GM12891 (cell line): Measurements from ENCODE around the gene EPHA8.

ENCODE experiments used
- DNase-seq: peaks from one replicate; pipeline ENCODE4 v3.0.0; 2011; ENCODE audit warnings: low spot score; ENCODE audit not compliant: insufficient read length
- FAIRE-seq: peaks from 2 replicates; lab custom pipeline; 2011; peaks lifted over from hg19 to GRCh38; lab: Jason Lieb, UNC
- PAX5 ChIP-seq: IDR thresholded peaks from 2 replicates; pipeline ENCODE4 v1.6.1; 2011; ENCODE audit warnings: low read length, moderate library complexity, mild to moderate bottlenecking; ENCODE audit not compliant: insufficient read depth, severe bottlenecking
- POLR2A ChIP-seq: IDR thresholded peaks from 2 replicates; pipeline ENCODE4 v1.6.1; 2011; ENCODE audit warnings: low read depth, low read length, control low read depth
- POLR2AphosphoS5 ChIP-seq: IDR thresholded peaks from 2 replicates; pipeline ENCODE4 v1.6.1; 2011; ENCODE audit warnings: low read depth, low read length, control low read depth
- POU2F2 ChIP-seq: IDR thresholded peaks from 2 replicates; pipeline ENCODE4 v1.6.1; 2011; ENCODE audit warnings: low read depth, mild to moderate bottlenecking, control low read depth, low read length, moderate library complexity
- SPI1 ChIP-seq: IDR thresholded peaks from 2 replicates; pipeline ENCODE4 v1.6.1; 2011; ENCODE audit warnings: low read depth, low read length, control low read depth
- TAF1 ChIP-seq: IDR thresholded peaks from 2 replicates; pipeline ENCODE4 v1.6.1; 2011; ENCODE audit warnings: low read depth, low read length, control low read depth

Gene EPHA8

GRCh38 chr1:22526098-22526497 is 37.2 kb upstream of the EPHA8 start:
- no peak for TF ChIP-seq TAF1
- TF ChIP-seq POLR2AphosphoS5: no peak
- no peak for TF ChIP-seq SPI1
- TF ChIP-seq POU2F2: no peak
- no peak for TF ChIP-seq PAX5
- no peak for TF ChIP-seq POLR2A
- DNase-seq (no peak), FAIRE-seq (no peak)

- TF ChIP-seq POU2F2 (no peak), TAF1 (no peak), POLR2AphosphoS5 (no peak), POLR2A (no peak), SPI1 (no peak), PAX5 (no peak)
- DNase-seq: no peak
- FAIRE-seq: no peak
Observed at GRCh38 chr1:22526677-22527076, 36.6 kb upstream of the EPHA8 start.

- no peak for TF ChIP-seq POLR2AphosphoS5
- TF ChIP-seq POU2F2: no peak
- TF ChIP-seq POLR2A: no peak
- TF ChIP-seq PAX5: no peak
- TF ChIP-seq TAF1: no peak
- no peak for TF ChIP-seq SPI1
- FAIRE-seq (no peak), DNase-seq (no peak)
Observed at GRCh38 chr1:22527122-22527521, 36.2 kb upstream of the EPHA8 start.

DNA sequence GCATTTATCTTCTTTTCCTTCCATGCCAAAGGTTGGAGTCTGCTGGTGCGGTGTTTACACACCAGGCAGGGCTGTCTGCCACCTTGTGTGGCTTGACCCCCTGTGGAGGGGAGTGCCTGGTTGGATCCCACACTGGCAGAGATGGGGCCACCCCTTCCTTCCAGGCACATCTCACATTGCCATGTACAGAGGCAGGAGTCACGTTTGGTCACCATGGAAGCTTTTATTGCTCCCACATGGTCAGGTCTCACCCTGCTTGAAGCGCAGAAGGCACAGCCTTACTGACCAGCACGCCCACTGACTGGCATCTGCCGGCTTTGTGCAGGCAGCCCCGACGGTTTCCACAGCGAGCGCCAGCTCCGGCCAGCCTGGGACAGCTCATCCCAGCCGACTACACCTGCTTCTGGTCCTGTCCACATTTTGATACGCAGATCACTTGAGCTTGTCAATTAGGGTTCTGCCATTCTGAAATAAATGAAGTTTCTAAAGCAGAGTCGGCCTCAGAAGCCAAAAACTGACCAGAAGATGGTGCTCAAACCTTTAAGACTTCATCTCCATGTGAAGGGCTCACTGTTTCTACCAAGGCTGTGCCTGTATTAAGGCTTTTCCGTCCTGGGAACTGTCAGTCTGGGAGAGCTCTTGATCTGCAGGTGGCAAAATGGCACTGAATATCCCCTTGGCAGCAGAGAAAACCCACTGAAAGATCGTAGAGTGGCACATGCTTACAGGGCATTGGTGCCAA is 35.6 kb upstream of the EPHA8 start:
- no peak for FAIRE-seq
- DNase-seq: no peak
- TF ChIP-seq POLR2AphosphoS5 (no peak), PAX5 (no peak), SPI1 (no peak), POU2F2 (no peak), TAF1 (no peak), POLR2A (no peak)

- TF ChIP-seq POLR2AphosphoS5 (no peak), POLR2A (no peak), TAF1 (no peak), POU2F2 (no peak), PAX5 (no peak), SPI1 (no peak)
- no peak for FAIRE-seq
- DNase-seq: no peak
Observed at GRCh38 chr1:22528451-22528850, 34.8 kb upstream of the EPHA8 start.

GRCh38 chr1:22529901-22530621 is 33.2 kb upstream of the EPHA8 start:
- TF ChIP-seq POLR2AphosphoS5 (no peak), POLR2A (no peak), POU2F2 (no peak), SPI1 (no peak), TAF1 (no peak), PAX5 (no peak)
- no peak for FAIRE-seq

GRCh38 chr1:22530715-22531114 is 32.6 kb upstream of the EPHA8 start:
- FAIRE-seq (no peak), DNase-seq (no peak)
- TF ChIP-seq POU2F2 (no peak), POLR2A (no peak), TAF1 (no peak), SPI1 (no peak), POLR2AphosphoS5 (no peak), PAX5 (no peak)

More at GRCh38 chr1:22529901-22530621, 33.2 kb upstream of the EPHA8 start:
- DNase-seq: no peak

DNA sequence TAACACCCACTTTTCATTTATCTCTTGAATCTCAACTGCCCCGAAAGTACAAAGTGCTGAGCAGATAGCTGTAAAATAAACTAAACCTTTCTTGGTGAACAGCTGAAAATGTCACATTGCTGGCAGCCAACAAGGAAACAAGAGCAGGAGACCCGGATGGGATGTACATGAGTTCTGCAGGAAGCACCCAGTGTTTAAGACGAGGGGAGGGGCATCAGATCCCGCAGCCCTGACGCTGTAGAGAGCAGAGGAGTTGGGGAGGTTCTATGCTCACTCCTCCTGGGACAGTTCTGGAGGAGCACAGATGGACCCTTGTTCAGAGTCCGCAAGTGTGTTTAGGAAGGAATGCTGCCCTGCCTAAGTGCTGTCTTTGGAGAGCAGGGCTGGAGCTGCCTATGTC is 32.0 kb upstream of the EPHA8 start:
- FAIRE-seq: no peak
- no peak for DNase-seq
- TF ChIP-seq POLR2A: no peak

DNA sequence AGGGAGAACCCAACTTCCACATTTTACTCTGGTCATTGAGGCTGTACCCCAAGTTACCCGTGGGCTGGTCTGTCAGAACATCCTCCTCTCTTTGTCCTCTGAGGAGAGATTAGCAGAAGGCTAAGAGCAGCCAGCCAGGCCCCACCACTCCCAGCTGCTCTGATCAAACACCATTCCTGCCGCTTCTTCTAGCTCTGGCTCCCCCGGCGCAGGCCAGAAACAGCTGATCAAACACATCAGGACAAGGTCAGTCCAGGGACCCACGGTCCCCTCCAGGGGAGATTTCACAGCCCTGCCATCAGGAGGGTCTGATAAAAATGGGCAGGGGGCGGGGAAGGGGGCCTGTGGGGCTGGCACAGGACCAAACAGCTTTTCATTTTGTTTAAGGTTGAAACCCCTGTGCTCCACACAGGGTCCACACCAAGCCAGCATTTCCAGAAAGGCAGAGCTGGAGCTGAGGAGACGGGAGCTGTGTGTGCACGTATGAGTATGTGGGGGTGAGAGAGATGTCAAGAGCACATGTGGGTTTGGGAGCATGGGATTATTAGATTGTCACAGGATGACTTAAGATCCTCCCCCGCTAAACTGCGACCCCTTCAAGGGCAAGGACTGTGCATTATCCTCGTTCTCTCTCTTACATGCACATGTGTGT is 29.9 kb upstream of the EPHA8 start:
- FAIRE-seq: no peak
- TF ChIP-seq PAX5: no peak
- TF ChIP-seq POLR2AphosphoS5: no peak
- no peak for TF ChIP-seq POU2F2
- TF ChIP-seq POLR2A: no peak
- TF ChIP-seq TAF1: no peak
- DNase-seq: no peak
